ENCODE results near the gene ETS1. TPM values are rescaled to one million over a fixed set of nuclear protein-coding genes. Genes with fewer than 3 reads are reported as not detected.

ETS1 gene
- total RNA-seq, 1 donor from 2014 or later, result 3.0 TPM

DNA sequence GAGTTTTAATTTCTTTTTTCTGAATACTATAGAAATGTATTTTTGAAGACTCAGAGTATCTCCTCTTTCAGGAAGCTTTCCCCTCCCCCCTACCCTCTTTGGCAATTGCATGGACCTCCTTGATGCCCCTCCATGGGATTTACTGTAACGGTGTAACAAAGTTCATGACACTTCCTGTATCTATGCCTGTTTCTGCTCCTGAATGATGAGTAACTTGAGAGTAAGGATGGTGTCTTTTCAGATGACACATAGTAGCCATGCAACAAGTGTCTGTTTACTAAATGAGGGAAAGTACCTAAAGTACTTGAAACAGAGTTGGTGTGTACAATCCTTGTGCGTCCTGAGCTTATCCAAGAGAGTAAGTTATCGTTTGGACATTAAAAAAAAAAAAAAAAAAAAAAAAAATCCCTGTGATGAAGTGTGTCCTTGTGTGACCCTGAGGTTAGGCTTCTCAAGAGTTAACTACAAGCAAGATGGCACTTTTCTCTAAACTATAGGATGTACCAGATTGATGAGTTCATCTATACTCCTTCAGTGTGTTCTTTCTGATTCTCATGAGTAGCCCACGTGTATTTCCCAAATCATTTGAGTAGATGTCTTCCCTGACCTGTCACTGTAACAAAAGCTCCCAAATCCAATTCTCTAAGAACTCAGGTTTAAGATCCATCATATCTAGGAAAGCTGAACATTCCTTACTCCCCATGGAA, 7.4 kb downstream of the ETS1 start:
- no peak for DNase-seq (ENCODE audit: low spot score, unreplicated experiment)
- Mint-ChIP-seq H3K27ac (no peak overlapping the region), H3K27me3 (peaks cover 87% of the 10 kb centered on the region), H3K4me1 (ENCODE audit: low read depth) (peaks cover 6% of the 10 kb centered on the region), H3K4me3 (ENCODE audit: low read depth) (no peak overlapping the region), H3K36me3 (ENCODE audit: insufficient read depth) (no peaks in the 10 kb centered on the region), H3K9me3 (ENCODE audit: low read depth) (no peaks in the 10 kb centered on the region)
- TF ChIP-seq, protein P1, sequence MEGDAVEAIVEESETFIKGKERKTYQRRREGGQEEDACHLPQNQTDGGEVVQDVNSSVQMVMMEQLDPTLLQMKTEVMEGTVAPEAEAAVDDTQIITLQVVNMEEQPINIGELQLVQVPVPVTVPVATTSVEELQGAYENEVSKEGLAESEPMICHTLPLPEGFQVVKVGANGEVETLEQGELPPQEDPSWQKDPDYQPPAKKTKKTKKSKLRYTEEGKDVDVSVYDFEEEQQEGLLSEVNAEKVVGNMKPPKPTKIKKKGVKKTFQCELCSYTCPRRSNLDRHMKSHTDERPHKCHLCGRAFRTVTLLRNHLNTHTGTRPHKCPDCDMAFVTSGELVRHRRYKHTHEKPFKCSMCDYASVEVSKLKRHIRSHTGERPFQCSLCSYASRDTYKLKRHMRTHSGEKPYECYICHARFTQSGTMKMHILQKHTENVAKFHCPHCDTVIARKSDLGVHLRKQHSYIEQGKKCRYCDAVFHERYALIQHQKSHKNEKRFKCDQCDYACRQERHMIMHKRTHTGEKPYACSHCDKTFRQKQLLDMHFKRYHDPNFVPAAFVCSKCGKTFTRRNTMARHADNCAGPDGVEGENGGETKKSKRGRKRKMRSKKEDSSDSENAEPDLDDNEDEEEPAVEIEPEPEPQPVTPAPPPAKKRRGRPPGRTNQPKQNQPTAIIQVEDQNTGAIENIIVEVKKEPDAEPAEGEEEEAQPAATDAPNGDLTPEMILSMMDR (IDR thresholded peaks at IDR 0.05; ENCODE audit: unreplicated experiment), result no peak

DNA sequence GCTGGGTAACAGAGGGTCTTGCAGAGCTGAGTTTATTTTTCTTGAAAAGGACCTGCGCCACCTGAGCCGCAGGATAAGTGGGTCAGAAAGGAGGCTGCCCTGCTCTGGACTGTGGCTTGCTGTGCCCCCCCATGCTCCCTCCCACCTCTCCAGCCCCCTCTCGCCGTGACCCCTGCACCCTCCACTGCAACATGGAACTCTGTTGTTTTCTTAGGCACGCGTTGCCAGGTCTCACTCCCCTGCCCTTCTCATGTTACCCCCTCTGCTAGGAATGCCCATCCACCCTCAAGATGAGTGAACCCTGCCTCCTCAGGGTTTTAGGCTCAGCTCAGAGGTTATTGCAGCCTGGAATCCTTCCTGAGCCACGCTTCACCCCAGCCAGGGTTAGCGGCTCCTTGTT, 10.8 kb downstream of the ETS1 start:
- TF ChIP-seq, protein P1 (IDR thresholded peaks at IDR 0.05; ENCODE audit: unreplicated experiment), result no peak
- peaks cover 1% of the 10 kb centered on the region for H3K36me3 Mint-ChIP-seq (ENCODE audit: insufficient read depth)
- no peak overlapping the region for H3K4me3 Mint-ChIP-seq (ENCODE audit: low read depth)
- DNase-seq (ENCODE audit: low spot score, unreplicated experiment), result no peak
- peaks cover 5% of the 10 kb centered on the region for H3K4me1 Mint-ChIP-seq (ENCODE audit: low read depth)
- H3K27ac Mint-ChIP-seq, result no peak overlapping the region
- H3K27me3 Mint-ChIP-seq, result peaks cover 83% of the 10 kb centered on the region
- H3K9me3 Mint-ChIP-seq (ENCODE audit: low read depth), result peaks cover 3% of the 10 kb centered on the region

DNA sequence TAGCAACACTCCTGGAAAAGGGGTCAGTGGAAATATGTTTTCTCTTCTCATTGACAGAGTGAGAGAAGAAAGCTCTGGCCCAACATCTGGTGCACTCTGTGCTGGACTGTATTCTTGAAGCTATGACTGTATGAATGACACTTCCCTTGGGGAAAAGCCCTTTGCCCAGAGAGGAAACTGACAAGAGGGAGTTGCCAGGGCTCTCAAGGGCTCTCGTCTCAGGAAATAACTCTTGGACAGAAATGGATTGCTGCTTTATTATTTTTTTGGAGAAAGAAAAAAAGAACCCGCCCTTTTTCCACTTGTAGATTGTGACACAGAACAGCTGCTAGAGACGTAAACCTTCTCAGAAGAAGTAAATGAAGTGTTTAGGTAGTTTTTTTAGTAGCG, 11.4 kb downstream of the ETS1 start:
- TF ChIP-seq, protein P1 (IDR thresholded peaks at IDR 0.05; ENCODE audit: unreplicated experiment), result no peak
- Mint-ChIP-seq H3K9me3 (ENCODE audit: low read depth) (peaks cover 3% of the 10 kb centered on the region), H3K36me3 (ENCODE audit: insufficient read depth) (peaks cover 1% of the 10 kb centered on the region), H3K4me3 (ENCODE audit: low read depth) (no peak overlapping the region), H3K4me1 (ENCODE audit: low read depth) (peaks cover 5% of the 10 kb centered on the region), H3K27ac (no peak overlapping the region), H3K27me3 (peaks cover 78% of the 10 kb centered on the region)
- no peak for DNase-seq (ENCODE audit: low spot score, unreplicated experiment)

DNA sequence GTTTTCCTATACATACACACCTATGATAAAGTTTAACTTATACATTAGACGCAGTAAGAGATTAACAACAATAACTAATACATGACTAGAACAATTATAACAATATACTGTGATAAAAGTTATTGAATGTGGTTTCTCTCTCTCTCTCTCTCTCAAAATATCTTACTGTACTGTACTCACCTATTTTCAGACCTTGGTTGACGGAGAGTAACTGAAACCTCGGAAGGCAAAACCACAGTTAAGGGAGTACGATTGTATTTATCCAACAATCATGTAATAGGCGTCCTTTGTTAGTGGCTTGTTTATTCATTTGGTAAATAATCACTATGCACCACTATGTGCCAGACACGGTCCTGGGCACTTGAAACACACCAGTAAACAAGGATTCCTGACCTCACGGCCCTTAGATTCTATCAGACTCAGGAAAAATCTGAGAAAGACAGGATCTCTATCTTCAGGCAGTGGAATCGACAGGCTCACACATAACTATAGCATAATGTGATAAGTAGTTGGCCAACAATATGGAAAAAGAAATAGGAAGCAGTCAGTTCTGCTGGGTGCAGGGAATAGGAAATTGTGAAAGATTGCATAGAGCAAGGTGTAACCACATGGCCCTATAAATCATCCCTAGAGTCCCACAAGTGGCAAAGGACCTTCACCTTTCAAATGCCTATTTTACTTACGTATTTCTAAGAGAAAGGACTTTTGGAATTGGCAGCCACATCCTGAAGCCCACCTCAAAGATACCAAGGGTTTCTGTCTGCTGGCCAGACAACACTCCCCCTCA, 12.0 kb downstream of the ETS1 start:
- no peak overlapping the region for H3K4me3 Mint-ChIP-seq (ENCODE audit: low read depth)
- H3K4me1 Mint-ChIP-seq (ENCODE audit: low read depth), result peaks cover 5% of the 10 kb centered on the region

DNA sequence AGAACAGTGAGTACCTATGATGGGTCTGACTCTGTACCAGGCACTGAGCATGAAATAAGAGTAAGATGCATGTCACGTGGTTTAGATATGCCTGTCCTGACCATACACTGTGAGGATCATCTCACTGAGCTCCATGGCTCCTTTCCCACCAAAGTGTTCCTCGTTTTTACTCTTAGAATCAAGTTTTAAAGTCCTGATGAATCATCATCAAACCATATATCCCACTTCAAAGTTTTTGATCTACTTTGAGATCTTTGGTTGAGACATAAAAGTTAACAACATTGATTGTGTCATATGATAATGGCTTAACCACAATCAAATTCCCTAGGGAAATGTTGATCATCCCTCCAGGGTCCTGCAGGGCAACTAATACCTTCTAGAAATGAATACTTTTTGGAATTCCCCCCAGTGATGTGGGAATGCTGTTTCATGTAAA, 12.8 kb downstream of the ETS1 start:
- peaks cover 1% of the 10 kb centered on the region for H3K36me3 Mint-ChIP-seq (ENCODE audit: insufficient read depth)

More for the DNA sequence above, 12.0 kb downstream of the ETS1 start:
- H3K36me3 Mint-ChIP-seq (ENCODE audit: insufficient read depth), result peaks cover 1% of the 10 kb centered on the region
- H3K27ac Mint-ChIP-seq, result no peak overlapping the region
- no peak for DNase-seq (ENCODE audit: low spot score, unreplicated experiment)
- peaks cover 3% of the 10 kb centered on the region for H3K9me3 Mint-ChIP-seq (ENCODE audit: low read depth)
- TF ChIP-seq, protein P1 (IDR thresholded peaks at IDR 0.05; ENCODE audit: unreplicated experiment), result no peak
- H3K27me3 Mint-ChIP-seq, result peaks cover 77% of the 10 kb centered on the region

More for the DNA sequence above, 12.8 kb downstream of the ETS1 start:
- Mint-ChIP-seq H3K27me3 (peaks cover 73% of the 10 kb centered on the region), H3K4me3 (ENCODE audit: low read depth) (no peak overlapping the region), H3K4me1 (ENCODE audit: low read depth) (peaks cover 5% of the 10 kb centered on the region), H3K9me3 (ENCODE audit: low read depth) (peaks cover 3% of the 10 kb centered on the region), H3K27ac (no peak overlapping the region)
- DNase-seq (ENCODE audit: low spot score, unreplicated experiment), result no peak
- TF ChIP-seq, protein P1 (IDR thresholded peaks at IDR 0.05; ENCODE audit: unreplicated experiment), result no peak
